IPS DF 4.7 (cell line): ENCODE results near the gene PITPNM1.
"Not testable (repeated sequence)": the region's sequence is repeated elsewhere in the genome, so short reads cannot be mapped to it uniquely, and the experiment has no call there.

Source experiments
- DNase-seq: peaks from one replicate; pipeline ENCODE4 v3.0.0-alpha.2; 2013; ENCODE audit warnings: low spot score; ENCODE audit errors: extremely low read depth

The PITPNM1 gene

DNA sequence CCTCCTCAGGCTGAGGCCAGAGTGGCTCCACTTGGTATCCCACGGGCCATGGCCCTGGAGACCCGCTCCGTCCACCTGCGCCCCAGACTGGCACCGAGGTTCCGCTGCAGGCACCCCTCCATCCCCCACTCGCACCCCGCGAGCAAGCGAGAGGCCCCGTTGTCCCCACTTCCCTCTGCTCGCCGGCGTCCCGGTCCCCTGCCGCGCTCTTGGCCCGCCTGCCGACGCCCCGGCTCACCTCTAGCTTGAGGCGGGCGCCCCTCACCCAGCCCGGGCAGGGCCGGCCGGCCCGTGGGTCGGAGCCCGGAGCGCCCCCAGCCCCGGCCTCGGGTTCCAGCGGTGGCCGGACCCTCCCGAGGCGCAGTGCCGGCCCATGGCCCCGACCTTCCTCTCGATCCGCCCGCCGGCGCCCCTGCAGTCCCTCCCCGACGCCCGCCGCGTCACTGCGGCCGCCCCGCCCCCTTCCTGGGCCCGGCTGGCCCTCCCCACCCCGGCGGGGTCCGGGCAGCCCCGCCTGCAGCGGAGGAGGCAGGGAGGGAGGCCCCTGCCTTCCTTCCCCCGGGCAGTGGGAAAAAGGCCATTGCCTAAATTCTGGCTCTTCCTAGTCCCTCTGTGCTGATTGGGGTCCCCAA is at the start of gene PITPNM1:
PITPNM1 (minus strand) TSS at position 414 of the 632 bp plus-strand sequence. CDS start 1,183 bp downstream, outside the sequence.
- no peak for DNase-seq

DNA sequence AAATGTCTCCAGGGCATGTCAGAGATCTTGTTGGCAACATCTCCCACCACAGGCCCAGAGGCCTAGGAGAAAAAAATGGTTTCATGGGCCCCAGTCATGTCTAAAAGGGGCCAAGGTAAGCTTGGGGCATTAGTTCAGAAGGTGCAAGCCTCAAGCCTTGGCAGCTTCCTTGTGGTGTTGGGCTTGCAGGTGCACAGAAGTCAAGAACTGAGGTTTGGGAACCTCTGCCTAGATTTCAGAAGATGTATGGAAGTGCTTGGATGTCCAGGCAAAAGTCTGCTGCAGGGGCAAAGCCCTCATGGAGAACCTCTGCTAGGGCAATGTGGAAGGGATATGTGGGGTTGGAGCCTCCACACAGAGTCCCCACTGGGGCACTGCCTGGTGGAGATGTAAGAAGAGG is 46.5 kb upstream of the PITPNM1 start:
- not testable (repeated sequence) for DNase-seq

DNA sequence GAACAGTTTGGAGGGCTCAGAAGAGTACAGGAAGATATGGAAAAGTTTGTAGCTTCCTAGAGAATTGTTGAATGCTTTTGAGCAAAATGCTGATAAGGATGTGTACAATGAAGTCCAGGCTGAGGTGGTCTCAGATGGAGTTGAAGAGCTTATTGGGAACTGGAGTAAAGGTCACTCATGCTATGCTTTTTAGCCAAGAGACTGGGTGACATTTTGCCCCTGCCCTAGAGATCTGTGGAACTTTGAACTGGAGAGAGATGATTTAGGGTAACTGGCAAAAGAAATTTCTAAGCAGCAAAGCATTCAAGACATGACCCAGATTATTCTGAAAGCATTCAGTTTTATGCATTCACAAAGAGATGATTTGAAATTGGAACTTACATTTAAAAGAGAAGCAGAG is 46.0 kb upstream of the PITPNM1 start:
- DNase-seq = no peak

DNA sequence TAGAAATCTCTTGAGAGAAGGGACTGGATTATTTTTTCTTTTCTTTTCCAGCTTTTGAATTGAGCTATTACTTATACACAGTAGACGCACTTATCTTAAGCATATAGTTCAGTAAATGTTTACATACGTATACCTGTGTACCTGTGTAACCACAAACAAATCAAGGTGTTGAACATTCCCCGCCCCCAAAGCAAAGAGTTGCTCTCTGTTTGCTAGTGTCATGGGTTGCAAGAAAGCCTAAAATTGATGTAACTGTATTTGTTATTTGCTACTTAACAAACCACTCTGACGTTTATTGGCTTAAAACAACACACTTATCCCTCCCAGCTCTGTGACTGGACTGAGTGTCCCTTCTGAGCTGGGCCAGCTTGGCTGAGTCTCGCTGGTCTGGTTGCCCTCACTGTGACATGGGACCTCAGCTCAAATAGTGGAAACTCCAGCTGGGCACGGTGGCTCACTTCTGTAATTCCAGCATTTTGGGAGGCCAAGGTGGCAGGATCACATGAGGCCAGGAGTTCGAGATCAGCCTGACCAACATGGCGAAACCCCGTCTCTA is 43.5 kb upstream of the PITPNM1 start:
- no peak for DNase-seq

DNA sequence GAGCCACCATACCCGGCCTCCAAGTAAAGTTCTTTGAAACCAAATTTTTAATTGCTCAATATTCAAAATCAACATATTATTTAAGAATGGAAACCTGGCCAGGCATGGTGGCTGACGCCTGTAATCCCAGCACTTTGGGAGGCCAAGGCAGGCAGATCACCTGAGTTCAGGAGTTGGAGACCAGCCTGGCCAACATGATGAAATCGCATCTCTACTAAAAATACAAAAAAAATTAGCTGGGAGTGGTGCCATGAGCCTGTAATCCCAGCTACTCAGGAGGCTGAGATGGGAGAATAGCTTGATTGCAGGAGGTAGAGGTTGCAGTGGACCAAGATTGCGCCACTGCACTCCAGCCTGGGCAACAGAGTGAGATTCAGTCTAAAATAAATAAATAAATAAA is 42.9 kb upstream of the PITPNM1 start:
- DNase-seq = not testable (repeated sequence)

DNA sequence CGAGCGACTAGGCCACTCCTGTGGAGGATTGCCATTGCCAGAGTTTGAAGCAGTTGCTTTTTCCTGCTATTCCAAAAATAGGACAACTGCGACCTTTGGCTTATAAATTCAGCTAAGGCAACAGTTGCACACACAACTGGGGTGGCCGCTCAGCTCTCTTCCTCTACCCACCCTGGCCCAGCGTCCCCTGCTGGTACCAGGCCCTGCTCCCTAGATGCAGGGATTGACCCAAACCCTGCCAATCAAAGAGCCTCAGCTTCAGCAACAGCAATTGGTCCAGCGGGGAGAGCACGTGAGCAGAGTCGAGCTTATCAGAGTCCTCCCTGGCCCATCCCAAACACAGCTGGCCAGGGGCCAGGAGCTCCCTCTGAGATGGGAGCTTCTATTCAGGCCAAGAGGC is 40.1 kb upstream of the PITPNM1 start:
- no peak for DNase-seq

DNA sequence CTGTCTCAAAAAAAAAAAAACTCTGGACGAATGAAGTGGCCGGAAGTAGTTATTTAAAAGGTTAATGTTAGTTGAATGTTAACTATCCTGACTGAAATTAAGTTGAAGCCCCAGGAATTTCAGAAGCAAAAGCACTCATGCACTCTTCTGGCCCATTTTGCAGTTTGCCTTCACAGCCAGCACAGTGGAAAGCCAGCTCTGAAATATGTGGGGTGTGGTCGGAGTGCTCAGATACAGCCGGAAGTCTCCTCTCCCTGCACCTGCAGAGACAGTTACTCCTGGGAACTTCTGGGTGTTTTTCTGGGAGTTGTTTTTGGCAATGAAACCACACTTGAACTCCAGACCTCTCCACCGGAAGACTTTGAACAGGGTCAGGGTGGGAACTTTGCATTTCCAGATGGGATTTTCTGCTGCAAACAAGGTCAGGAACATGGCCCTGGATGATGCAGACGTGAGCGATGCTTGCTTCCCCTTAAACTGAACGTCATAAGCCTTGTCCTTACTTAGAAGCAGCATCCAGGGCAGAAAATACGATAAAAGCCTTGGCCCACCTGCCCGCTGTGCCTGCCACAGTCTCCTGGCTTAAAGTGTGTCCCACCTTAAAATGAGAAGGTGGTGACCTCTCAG is 39.6 kb upstream of the PITPNM1 start:
- no peak for DNase-seq

DNA sequence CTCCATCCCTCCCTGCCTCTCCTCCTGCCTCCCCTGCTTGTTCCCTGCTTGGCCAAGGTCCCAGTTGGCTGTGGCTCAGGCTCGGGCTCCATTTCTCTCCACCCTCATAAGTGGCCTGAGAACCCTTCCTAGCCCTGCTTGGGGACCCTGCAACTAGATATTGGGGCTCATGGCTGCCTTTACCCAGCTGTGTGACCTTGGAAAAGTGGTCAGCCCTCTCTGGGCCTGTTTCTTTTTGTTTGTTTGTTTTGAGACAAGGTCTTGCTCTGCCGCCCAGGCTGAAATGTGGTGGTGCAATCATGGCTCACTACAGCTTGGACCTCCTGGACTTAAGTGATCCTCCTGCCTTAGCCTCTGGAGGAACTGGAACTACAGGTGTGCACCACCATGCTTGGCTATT is 38.4 kb upstream of the PITPNM1 start:
- DNase-seq = no peak

DNA sequence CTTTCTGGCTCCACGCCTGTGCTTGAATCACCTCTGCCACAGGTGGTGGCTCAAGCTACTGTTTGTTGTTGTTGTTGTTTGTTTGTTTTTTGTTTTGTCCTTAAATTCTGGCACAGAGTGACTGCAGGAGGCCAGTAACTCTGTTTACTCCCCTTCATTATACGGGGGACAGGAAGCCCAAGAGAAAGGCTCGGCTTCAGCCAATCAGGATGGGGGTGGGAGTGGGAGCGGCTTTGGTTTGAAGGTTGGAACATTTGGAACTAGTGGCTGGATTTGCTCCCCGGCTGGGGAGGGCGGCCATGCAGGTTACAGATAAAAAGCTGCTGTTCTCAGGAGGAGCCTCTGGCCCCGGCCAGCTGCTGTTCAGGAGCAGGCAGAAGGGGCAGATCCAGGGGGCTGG is 37.8 kb upstream of the PITPNM1 start:
- DNase-seq = no peak

DNA sequence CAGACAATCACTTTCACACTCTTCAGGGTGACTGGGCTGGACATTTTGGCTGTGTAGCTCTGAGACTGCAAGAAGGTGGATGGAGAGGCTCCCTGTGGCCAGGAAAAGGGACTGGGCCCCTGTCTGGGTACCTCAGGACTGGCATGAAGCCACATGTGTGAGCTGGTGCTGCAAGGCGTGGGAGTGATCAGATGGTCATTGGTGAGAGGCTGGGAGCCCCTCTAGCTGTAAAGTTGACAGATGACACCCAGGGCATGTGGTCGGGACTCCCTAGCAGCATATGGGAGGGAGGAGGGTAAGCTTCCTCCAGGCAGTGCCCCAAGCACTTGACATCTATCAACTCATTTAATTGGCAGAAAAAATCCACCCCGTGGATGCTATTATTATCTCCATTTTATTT is 37.0 kb upstream of the PITPNM1 start:
- DNase-seq = no peak

DNA sequence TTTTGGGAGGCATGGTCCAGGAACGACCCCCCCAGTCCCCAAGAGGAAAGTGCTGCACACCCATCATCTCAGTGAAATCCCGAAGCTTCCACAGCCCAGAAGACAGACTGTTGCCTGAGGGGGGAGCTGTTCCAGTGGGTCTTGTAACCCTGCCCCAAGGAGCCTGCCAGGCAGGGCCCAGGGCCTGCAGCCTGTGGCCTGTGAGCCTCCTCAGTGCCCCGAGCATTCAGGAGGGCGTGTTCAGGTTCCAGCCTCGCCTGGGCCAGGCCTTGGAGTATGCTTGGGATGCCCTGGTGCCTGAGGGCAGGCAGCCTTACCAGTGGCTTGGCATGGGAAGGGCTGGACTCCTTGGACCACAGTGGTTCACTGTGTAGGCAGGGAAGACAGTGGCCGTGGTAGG is 36.0 kb upstream of the PITPNM1 start:
- no peak for DNase-seq

DNA sequence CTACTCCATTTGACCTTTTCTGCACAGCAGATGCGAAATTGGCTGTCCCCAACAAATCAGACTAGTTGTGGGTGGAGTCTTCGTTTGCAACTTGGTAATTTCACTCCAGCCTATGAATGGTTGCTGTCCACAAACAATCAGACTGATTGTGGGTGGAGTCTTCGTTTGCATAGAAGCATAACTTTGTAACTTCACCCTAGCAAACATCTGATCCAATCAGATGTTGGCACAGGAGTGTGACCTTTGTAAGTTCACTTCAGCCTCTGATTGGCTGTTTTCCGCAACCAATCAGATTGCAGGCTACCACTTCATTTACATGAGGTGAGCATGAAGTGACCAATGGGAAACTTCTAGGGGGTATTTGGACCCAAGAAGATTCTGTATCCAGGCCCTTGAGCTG is 34.4 kb upstream of the PITPNM1 start:
- no peak for DNase-seq

DNA sequence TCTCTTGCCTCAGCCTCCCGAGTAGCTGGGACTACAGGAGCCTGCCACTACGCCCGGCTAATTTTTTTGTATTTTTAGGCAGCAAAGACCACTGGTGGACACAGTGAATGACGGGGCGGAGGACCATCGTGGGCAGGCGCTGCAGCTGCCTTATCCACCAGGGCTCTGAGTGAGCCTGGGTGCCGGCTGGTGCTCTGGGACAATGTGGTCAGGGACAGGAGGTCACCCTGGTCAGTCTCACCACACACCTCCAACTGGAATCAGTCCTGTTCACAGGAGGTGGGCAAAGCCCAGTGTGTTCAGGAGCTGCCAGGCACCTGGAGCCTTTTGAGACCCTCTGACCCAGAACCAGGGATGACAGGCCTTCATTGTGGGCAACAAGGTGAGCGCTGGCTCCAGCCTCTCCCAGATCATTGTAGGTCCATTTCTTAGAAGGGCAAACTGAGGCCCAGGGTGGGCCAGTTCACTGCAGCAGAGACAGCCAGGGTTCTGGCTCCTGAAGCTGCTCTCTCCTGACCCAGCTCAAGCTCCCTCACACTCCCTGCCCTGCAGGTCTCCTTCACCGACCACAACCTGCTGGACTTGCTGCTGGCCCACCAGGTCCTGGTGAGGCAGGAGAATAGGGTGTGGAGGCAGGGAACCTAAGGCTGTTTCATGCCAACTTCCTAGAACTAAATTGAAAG is 33.8 kb upstream of the PITPNM1 start:
- no peak for DNase-seq

DNA sequence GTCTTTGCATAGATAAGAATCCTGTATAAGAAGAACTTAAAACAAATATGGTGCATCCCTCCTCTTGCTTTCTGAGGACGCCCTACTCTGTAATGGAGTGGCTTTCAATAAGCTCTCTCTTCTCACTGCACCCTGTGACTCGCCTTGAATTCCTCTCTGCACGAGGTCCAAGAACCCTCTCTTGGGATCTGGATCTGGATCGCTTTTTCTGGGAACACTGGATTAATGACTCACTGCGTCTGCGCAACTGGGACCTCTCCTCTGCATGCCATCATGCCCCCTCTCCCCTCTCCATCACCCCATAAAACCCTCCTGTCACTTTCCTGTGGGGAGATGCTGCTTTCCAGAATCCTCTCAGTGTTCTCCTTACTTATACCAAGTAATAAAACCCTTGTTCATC is 33.1 kb upstream of the PITPNM1 start:
- no peak for DNase-seq

DNA sequence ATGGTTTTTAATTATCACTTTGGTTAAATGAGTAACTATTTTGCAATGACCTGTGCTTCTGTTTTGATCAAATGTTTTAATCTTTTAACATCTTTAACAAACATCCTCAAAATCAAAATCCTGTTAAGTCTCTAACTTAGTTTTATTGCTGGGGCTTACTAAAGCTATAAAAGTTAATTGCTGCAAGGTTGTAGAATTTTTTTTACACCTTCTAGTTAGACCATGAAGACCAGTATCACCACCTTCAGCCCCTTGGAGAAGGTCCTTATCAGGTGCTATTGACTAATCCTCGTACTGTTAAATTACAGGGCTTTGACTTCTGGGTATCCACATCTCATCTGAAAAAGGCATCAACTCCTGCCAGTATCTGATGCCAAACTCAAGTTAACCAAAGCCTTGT is 30.4 kb upstream of the PITPNM1 start:
- no peak for DNase-seq

DNA sequence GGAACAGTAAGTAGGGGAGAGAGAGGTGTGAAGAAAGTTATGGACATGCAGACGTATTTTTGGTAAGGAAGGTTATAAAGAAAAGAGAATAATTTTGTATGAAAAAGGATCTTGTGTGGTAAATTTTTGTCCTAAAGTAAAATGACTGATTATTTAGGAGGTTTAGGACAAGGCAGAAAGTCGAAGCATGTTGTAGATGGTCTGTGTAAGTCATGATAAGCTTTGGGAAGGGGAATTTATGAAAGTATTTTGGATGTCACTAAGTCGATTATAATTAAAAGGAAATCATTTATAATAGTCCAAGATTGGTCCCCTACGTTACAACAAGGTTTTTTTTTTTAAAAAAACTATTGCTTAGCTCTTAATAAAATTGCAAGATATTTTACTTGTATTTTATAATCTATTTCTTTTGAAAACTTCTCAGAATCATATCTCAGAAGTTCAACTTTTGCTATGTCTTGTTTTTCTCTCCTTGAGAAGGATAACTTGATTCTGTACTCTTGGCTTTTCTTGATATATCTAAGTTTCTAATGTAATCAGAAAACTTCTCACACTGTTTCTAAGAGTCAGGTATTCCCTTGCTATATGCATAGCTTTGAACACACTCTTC is 29.0 kb upstream of the PITPNM1 start:
- DNase-seq = no peak

DNA sequence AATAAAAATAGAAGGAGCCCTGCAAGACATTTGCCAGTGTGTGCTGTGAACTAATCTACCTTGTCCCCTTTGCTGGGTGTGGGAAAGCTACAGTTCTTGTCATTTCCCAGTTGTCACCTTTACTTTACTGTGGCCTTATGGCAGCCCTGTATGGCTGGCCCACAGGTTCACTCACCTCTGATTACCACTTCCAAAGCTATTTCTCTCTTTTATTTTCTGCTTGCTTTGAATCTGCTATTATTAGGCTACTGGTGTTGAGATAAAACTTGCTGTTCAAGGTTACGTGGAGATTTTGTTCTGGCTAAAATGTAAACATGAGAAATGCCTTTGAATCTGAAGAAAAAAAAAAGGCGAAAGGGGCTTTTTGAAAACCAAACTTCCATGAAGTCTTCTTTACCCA is 27.7 kb upstream of the PITPNM1 start:
- no peak for DNase-seq

DNA sequence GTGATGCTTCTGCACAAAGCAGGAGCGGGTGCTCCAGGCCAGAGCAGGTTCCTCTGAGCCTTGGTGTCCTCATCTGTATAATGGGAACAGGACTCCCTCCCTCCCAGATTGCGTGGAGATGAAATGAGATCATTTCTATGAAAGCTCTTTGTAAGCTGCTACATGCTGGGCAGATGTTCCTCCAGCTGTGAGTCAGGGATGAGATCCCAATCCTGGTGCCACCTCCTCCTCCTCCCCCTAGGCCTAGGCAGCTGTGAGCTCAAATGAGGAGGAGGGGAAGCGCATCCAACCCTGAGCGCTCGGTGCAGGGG is 25.1 kb upstream of the PITPNM1 start:
- DNase-seq = no peak

DNA sequence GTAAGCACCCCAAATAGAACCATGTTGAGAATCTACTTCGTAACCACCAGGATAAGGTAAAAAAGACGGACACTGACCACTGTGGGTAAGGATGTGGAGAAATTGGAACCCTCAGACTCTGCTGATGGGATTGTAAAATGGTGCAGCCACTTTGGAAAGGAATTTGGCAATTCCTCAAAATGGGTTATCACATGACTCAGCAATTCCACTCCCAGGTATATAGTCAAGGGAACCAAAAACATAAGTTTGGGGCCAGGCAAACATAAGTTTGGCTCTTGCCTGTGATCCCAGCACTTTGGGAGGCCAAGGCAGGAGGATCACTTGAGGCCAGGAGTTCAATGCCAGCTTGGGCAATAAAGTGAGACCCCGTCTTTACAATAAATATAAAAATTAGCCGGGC is 23.2 kb upstream of the PITPNM1 start:
- no peak for DNase-seq

DNA sequence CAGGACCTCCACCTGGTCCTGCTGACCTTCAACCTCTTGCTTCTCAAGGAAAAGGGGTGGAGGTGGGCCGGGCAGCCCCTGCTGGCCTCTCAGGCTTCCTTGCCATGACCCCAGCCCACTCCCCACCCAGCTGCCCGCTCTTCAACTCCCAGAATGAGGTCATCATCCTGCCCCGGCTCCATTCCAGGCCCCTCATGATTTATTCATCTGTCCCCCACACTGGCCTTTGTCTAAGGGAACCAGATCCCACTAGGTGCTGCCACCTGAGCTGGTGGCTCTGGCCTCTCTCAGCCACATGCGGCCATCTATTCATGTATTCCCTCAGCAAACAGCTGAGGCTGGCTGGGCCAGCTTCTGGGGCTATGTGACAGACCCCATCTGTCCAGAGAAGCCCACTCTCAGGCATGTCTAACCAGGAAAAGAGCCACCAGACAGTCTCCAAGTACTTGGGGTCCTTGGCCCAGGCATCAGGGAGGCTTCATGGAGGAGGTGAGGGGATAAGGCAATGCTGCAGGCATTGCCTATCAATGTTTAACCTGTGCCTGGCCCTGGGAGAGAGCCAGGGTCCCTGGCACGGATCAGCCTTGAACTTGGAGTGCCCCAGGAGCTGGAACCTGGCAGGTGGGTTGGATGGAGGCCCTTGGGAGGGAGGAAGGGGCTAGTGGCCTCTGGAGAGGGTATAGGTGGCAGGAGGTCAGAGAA is 20.3 kb upstream of the PITPNM1 start:
- DNase-seq = no peak

DNA sequence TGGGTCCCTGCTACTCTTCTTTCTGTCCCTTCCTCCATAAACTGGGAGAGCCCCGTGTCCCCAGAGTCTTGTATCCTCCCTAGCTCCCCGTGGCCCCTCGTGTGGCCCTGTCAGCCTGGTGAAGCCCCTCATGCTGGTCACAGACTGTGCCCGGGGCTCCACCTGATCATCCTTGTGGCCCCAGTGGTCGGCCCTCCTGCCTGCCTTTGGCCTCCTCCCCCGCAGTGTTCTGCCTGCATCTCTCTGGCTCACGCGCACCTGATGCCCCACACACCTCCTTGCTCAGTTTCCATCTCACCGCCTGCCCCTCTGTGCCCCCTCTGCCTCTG is 19.3 kb upstream of the PITPNM1 start:
- DNase-seq = no peak
